COR-L47 (cell line): ENCODE measurements around the gene STIMATE.

Experiments used
- DNase-seq: peaks from one replicate; lab custom pipeline; 2025; lab: John Stamatoyannopoulos, UW

The STIMATE gene

DNA sequence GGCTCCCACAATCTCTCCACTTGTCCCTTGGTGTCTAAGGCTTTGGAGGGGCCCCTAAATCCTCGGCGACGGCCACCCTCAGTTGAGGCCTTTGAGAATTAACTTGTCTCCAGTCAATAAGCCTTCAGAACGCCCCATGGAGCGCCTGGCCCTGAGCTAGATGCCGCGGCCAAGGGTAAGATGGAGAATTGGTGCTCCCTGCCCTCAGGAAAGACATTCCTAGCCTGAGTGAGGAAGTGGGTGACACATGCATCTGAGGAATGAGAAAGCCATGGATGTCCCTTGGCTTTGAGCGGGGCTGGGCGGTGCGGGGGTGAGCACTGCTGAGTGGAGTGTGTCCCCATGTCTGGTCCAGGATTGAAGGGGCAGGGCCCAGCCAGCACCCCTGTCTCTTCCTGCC is 80.1 kb downstream of the STIMATE start:
- DNase-seq, result no peak

DNA sequence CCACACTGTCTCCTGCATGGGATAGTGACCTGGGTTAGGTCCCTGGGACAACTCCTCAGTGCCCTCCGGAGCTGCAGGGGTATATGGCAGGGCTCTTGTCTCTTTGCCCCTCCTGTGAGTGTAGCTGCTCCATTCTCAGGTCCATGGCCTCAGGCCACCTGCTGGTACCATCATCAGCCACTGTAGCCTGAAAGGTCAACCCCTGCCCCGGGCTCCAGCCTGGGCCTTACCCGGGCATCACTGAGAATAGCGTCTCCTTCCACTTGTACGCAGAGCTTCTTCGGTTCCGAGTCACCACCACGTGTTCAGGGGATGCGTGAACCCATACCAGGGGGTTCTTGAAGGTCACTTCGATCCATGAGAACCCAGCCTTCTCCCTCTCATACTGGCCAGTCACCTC is 80.7 kb downstream of the STIMATE start:
- DNase-seq, result no peak

DNA sequence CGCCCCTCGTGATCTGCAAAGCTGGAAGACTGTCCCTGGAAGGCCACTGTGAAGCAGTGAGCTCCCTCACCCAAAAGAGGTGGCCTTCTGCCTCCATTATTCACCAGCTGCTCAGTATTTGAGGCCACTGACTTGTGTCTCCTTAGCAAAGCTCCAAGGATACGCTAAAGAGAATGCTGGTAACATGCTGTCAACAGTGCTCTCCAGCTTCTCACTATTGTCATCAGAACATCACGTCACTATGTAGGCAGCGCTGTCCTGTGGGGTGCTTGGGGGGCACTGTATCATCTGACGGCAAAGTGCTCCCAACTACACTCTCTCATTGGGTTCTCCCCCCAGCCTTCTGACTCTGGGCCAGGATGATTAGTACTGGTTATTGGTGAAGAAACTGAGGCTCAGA is 81.1 kb downstream of the STIMATE start:
- no peak for DNase-seq

DNA sequence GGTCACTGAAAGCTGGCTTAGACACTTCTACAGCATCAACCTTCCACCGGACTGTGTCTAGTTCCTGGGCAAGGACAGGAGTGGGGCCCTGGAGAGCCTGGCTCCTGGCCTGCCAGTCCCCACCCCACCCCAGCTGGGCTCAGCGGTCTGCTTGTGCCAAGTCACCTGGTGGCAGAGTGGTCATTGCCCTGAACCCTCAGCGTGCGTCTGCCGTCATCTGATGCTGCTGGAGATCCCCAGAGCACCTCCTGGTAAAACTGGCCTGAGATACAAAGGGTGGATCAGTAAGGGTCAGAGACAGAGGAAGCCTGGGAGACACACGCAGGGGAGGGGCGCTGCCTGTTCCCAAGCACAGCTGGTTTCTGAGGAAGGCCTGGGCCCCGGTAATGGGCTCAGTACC is 83.5 kb downstream of the STIMATE start:
- no peak for DNase-seq

DNA sequence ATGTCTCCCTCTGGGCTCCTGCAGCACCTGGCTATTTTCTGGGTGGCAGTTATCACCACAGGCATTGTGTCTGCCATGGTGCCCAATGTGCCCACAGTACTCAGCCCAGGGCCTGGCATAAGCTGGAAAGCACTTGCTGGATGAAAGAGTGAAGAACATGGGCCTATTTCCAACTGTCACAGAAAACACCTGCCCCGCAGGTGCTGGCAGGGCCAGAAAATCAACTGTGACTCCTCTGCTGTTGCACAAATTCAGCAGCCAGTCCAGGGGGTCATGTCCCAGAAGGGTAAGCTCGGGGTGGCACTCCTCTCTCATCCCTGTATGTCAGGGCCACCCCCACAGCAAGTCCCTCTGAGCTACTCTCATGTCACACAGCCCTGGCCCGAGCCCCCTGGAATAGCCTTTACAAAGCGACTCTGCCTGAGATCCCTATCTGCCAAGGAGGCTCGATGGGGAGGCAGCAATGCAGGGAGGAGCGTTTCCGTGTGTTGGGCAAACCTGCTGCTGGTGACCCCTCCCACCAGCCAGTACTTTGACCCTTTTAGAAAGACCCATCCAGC is 85.8 kb downstream of the STIMATE start:
- no peak for DNase-seq

DNA sequence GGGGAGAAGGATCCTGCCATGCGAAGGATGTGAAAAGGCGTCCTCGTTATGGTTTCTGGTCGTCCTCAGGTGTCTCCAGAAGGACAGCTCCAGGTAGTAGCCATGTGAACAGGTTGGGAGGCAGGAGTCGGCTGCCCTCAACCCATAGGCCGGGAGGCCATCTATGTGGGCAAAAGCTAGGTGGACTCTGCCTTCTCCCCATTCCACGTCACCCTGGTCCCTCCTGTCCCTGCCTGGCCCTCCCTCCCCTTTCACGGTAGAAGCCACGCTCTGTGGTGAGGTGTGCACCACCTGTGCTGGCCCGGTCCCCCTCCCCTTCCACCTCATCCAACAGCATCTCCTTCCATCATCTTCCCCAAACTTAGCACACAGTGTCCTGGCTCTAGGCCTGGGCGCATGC is 86.4 kb downstream of the STIMATE start:
- no peak for DNase-seq

DNA sequence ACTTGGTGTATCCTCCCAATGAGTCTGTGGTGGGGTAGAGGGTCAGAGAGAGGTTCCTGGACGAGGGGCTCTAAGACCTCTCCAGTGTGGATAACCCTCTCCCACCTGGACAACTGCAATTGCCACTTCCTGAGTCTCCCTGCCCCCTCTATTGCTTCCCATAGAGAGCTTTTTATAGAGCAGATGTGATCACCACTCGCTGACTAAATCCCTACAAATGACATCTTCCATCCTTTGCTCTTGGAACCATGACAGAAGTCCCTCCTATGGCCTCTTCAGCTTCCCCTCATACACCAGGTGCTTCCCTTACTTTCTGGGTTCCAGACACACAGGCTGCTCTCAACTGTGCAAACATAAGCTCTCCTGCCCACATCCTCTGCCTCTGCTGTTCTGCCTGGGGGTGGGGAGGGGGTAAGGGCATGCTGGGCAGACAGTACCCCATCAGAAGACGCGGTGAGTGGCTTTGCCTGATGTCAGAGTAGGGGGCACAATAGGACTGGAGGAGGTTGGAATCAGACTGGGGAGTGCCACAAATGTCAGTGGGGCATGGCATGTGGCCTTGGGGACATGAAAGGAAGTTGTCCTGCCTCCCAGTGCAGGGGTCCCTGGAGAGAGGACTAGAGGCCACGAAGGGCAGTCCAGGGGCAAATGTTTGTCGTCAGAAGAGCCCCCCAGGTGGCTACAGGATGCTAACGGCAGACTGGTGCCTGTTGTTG is 87.5 kb downstream of the STIMATE start:
- no peak for DNase-seq

DNA sequence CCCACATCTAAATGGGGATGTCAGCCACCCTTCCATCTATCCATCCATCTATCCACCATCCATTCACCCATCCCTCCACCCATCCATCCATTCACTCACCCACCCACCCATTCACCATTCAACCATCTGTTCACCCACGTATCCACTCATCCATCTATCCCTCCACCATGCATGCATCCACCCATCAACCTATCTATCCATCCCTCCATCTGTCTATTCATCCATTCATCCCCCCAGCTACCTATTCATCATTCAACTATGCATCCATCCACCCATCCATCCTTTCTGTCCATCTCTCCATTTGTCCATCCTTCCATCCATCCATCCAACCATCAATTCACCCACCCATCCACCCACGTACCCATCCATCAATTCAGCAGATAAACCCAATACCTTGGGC is 88.2 kb downstream of the STIMATE start:
- no peak for DNase-seq

DNA sequence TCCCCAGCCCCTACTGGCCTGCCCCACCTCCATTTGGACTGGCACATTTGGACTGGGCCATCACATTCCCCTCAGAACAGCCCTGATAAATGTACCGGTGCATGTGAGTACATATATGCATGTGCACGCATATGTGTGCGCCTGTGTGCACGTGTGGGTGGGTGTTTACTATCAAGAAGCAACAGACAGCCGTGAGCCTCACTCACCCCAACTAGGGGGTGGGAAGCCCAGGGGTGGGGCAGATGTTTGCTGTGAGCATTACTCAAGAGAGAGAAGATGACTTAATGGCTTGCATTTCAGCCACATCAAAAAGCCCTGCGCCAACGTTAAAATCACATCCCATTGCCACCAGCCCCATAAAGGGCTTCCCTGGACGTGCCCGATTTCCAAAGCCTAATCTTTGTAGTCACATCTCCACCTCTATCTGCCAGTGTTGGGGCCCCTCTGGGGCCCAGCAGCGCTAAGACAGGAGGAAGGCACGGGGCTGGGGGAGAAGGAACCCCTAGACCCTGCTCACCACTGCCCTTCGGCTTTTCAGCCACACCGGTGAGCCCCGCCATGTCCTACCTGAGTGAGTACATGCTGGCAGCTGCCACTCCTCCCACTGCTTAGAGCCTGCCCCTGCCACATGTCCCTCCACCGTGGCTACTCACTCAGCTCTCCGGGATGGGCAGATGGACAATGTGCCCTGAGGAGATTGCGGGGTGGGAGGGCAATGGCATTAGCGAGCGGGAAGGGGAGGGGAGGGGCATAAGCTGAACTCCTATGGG is 91.9 kb downstream of the STIMATE start:
- DNase-seq, result no peak

DNA sequence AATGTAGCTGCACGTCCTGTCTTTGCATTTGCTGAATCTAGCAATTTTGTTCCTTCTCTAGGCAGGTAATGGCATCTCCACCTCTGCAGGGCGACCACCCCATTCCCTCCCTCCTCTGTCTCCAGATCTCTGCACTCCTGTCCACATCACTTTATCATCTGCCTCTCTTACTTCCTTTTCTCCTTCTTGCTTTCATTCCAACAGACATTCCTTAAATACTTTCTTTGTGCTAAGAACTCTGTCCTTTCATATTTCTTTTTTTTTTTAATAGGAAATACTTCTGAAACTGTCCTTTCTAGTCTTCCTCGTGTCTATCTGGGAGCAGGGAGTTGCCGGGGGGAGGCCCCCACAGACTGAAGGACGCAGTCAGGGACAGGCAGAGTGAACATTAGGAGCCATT is 95.5 kb downstream of the STIMATE start:
- no peak for DNase-seq

DNA sequence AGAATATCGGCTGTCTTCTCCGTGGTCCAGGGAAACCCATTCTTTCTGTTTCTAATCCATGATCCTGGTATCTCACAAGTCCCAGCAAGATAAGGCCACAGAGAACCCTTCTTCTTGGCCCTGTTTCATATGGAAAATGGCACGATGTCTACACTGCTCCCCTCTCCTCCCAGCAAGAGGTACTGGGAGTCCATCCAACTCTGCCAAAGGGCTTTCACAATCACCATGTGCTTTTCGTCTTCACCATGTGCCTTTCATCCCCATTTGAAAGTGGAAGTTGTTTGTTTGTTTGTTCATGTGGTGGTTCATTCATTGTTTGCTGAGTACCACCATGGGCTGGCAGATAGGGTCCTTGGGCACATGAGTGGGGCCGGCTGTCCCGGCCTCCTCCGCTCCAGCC is 97.3 kb downstream of the STIMATE start:
- no peak for DNase-seq

DNA sequence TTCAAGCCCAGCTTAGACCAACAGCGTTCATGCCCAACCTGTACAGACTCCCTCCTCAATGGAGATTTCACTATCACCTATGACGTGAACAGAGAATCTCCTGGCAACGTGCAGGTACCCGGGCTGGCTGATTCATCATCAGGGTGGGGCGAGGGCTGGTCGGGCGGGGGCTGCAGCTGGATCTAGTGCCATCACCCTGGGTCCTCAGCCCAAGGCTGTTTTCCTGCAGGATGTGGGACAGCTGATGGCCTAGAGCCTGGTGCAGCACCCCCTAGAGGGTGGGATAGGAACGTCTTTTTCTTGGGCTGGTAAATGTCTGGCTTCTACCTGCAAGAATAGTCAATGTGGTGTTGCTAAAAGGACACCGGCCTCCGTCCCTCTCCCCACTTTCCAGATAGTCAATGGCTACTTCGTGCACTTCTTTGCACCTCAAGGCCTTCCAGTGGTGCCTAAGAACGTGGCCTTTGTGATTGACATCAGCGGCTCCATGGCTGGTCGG is 98.3 kb downstream of the STIMATE start:
- DNase-seq, result no peak

DNA sequence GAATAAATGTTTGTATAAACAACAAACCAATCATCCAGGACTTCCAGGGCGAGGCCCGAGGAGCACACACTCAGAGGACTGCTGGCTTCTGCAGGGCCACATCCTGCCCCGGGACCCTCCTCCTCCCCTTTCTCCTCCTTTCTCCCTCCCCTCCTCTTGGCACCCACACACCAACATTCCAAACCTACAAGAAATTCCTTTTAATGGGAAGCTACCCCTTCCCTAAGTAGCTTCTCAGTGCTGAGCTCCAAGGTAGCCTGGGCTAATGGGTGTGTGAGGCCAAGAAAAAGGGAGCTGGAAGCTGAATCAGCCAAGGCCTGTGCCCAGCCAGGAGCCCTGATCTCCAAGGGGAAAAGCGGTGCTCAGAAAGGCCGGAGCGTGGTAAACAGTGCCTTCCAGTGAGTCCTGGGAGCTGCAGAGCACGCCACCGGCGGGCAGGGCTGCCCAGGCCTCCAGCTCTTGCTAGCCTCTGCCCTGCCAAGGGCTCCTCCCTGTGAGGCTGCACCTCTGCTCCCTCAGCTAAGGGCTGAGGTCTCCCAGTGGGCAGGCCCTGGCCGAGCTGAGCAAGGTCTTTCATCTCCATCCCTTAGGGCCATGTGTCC is 98.9 kb downstream of the STIMATE start:
- DNase-seq, result no peak

DNA sequence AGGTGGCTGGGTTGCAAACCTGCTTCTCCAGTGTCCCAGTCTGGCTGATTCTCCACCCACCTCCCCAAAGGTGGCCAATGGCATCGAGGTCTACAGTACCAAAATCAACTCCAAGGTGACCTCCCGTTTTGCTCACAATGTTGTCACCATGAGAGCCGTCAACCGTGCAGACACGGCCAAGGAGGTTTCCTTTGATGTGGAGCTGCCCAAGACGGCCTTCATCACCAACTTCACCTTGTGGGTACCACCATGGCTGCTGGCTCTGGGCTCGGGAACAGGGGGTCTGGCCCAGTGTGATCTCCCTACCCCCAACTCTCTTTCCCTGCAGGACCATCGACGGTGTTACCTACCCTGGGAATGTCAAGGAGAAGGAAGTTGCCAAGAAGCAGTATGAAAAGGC is 100.9 kb downstream of the STIMATE start:
- no peak for DNase-seq

DNA sequence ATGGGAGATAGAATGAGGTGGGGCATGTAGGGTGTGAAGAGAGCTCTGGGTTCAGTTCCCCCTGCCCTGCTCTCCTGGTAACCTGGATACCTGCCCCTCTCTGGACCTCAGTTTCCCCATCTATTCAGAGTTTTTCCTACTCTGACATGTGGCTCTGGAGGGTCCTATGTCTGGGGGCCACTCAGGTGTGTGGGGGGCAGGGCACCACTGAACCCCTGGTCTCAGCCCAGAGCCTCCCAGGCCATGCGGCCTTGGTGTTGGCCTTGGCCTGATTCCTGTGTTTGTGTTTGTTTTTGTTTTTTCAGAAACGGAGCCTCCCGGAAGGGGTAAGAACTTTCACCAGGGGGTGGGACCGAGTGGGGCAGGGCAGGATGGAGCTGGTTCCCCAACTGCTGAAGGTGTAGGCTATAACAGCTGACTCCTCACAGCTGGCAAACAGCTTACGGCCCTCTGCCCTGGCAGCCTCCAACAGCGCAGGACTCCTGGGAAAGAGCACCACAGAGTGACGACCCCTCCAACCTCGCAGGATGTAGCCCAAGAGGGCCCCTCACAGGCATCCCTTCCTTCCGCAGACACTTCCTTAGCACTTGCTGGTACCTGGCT is 101.9 kb downstream of the STIMATE start:
- no peak for DNase-seq

DNA sequence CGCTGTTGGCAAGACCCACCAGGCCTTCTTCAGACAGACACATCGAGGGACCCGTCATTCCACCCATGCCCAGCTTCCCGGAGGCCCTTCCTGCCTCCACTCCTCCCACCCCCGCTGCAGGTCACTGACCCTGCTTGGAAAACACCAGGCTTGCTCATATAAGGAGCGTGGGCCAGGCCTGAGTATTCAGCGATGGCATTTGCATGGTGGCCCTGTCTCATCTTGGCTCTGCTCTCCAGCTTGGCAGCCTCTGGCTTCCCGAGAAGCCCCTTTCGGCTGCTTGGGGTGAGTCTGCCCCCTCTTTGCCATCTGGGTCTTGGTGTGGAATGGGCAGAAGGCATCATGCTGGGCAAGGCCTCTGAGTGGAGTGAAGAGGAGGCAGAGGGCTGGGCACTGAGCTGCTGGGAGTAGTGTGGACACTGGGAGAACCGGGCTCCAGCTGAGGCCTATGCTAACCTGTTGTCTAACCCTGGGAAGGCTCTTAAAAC is 102.7 kb downstream of the STIMATE start, which contains the start of gene ITIH3:
Gene ITIH3, plus strand, starts transcription at position 185 of the 488 bp plus-strand sequence. Its CDS starts 8 bp downstream, at position 193.
- no peak for DNase-seq

DNA sequence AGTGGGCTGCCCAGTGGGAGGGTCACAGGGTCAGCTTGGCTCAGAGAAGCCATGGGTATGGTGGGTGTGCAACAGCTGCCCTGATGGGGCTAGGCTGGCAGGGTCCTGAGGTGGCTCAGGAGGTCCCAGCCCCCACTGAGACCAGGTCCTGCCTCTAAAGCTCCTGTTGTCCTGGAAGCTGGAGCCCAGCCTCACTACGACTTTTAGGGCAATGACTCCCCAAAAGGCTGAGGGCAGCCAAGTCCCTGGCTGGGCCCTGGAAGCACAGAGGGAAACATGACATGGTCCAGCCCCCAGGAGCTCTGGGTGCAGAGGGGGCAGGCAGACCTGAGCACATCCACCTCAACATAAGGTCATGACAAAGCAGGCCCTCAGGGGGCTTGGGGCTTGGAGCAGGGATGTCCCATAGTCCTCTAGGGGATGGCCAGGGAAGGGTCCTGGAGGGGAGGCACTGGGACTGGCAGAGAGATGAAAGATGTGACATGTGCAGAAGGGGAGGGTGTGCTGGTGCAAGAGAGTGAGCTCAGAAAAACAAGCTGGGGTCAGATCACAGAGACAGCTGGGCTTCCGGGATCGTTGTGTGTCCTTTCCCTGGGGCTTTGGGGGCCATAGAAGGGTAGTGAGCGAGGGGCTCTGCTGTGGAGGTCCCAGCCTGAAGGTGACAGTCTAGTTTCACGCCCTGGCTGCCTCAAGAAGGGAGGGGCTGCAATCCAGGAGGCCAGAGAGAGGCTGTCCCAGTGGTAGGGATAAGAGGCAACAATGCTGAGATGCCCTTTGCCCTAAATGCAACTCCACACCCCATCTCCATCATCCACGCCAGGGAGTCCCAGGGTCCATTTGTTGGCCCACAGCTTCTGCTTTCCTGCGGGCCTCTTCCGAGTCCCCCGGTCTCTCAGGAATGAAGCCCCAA is 103.4 kb downstream of the STIMATE start:
- DNase-seq, result no peak

DNA sequence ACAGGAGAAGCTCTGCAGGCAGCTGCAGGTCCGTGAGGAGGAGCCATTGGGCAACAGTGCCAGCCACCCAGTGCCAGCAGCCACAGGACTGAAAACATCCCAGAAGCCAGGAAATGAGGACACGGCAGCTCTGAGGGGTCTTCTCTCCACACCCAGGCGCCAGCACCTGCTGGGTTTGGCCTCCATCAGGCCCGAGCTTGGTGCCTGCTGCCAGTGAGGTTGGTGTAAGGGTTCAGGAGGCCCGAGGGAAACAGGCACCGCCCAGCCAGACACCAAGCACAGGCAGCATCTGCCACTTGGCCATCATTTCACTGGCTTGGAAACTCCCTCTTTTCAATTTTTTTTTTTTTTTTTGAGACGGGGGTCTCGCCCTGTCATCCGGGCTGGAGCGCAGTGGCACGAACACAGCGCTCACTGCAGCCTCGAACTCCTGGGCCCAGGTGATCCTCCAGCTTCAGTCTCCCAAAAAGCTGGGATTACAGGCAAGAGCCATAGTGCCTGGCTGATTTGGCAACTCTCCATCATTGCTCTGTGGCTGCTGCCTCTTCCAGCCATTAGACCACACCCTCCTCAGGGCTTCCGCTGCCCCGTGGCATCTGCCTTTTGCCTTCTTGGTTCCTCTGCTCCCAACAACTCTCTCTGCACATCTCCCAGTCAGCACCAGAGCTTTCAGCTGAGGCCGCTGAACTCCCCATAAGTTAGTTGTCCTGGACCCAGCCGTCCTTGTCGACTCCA is 104.2 kb downstream of the STIMATE start:
- DNase-seq, result no peak

DNA sequence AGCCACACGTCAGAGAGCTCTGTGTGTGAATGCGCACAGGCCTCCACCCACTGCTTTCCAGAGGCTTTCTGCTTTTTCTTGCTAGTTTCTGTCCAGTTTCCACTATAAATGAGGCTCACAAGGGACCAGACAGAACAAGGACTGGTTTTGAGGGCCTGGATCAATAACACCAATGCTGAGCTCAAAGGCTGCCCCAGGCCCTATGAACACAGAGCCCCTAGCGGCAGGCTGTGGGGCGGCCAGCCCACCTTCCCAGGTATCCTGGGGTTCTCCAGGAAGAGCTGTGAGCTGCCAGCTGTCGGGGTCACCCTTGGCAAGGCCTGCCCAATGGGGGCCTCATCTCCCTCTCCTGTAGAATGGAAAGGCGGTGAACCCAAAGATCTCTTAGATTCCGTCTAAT is 104.9 kb downstream of the STIMATE start:
- no peak for DNase-seq

DNA sequence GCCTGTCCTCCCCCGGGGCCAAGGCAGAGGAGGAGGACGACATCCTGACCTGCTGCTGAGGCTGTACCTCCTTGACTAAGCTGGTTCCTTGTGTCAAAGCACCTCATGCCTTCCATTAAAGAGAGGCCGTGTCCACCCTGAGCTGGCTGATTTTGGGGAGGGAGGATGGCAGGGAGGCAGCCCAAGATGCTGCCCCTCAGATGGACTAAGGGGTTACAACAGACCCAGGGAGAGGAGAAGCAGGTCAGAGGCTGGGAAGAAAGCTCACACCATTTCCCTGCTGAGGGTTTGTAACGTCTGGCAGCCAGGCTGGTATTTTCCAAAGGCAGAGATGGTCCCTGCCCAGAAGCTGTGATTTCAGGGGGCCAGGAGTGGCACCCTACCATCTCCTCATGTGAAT is 105.4 kb downstream of the STIMATE start:
- DNase-seq, result no peak
